Fibroblast of lung (primary cell): Measurements from ENCODE around the gene NCOA1. TPM values are rescaled to one million over a fixed set of nuclear protein-coding genes. Genes with fewer than 3 reads are reported as not detected.

ENCODE experiments used
- DNase-seq, 2 donors: peaks; one replicate each; pipeline versions ENCODE4 v3.0.0 to v3.0.0-alpha.2; 2010; ENCODE audit warnings: low read depth in 2 of 2
- H2AFZ ChIP-seq: 2 replicates; pipeline ENCODE4 v1.5.1; 2012; ENCODE audit warnings: low read length, control low read depth, inconsistent platforms
- H3K27ac ChIP-seq: 2 replicates; pipeline ENCODE4 v1.5.1; 2011; ENCODE audit warnings: low read length, control low read depth; ENCODE audit not compliant: insufficient read depth
- H3K27me3 ChIP-seq: 2 replicates; pipeline ENCODE4 v1.5.1; 2011; ENCODE audit warnings: mild to moderate bottlenecking, low read length; ENCODE audit not compliant: control insufficient read depth, insufficient read depth
- H3K36me3 ChIP-seq: 2 replicates; pipeline ENCODE4 v1.5.1; 2011; ENCODE audit warnings: low read length; ENCODE audit not compliant: control insufficient read depth, insufficient read depth
- H3K4me1 ChIP-seq: 2 replicates; pipeline ENCODE4 v1.5.1; 2011; ENCODE audit warnings: low read length; ENCODE audit not compliant: control insufficient read depth, insufficient read depth; ENCODE audit errors: extremely low read depth
- H3K4me2 ChIP-seq: 2 replicates; pipeline ENCODE4 v1.5.1; 2011; ENCODE audit warnings: low read length, control low read depth; ENCODE audit not compliant: insufficient read depth; ENCODE audit errors: extremely low read depth
- H3K4me3 ChIP-seq, 4 experiments: fragments of 200-600 bp in 1 of 4; sonication (generic) in 1 of 4; replicated peaks in 1 of 4; 2 replicates each; pipeline ENCODE4 v1.5.1; 2011 to 2016; ENCODE audit warnings: low read length in 4 of 4, low read depth in 3 of 4, mild to moderate bottlenecking in 3 of 4, control low read depth in 2 of 4, inconsistent platforms in 1 of 4, mixed read lengths in 1 of 4; ENCODE audit not compliant: insufficient read depth in 1 of 4; ENCODE audit errors: control extremely low read depth in 1 of 4
- H3K79me2 ChIP-seq: 2 replicates; pipeline ENCODE4 v1.5.1; 2012; ENCODE audit warnings: mild to moderate bottlenecking, low read length, inconsistent platforms; ENCODE audit not compliant: control insufficient read depth, insufficient read depth
- H3K9ac ChIP-seq: 2 replicates; pipeline ENCODE4 v1.5.1; 2011; ENCODE audit warnings: mild to moderate bottlenecking, low read length, control low read depth; ENCODE audit not compliant: insufficient read depth
- H3K9me3 ChIP-seq: 2 replicates; pipeline ENCODE4 v1.5.1; 2012; ENCODE audit warnings: low read depth, low read length; ENCODE audit not compliant: control insufficient read depth, insufficient read depth
- H4K20me1 ChIP-seq: 2 replicates; pipeline ENCODE4 v1.5.1; 2011; ENCODE audit warnings: low read length; ENCODE audit not compliant: control insufficient read depth, insufficient read depth; ENCODE audit errors: extremely low read depth
- CTCF ChIP-seq, 2 donors: IDR thresholded peaks in 1 of 2; conservative IDR thresholded peaks in 1 of 2; 1 replicate in 1 of 2; 2 replicates in 1 of 2; pipeline ENCODE4 v1.5.1; 2011 to 2012; ENCODE audit warnings: low read length in 2 of 2, control low read depth in 1 of 2, inconsistent platforms in 1 of 2, low read depth in 1 of 2, mild to moderate bottlenecking in 1 of 2
- EZH2 ChIP-seq: IDR thresholded peaks from 2 replicates; pipeline ENCODE4 v1.5.1; 2012; ENCODE audit warnings: low read length, control low read depth, mild to moderate bottlenecking; ENCODE audit errors: missing control alignments
- polyA plus RNA-seq, 2 donors: library from polyadenylated mRNA; depleted of rRNA in 1 of 2; stranded (reverse) in 1 of 2; unstranded in 1 of 2; fragments of >200 nt; gene quantifications; 2 replicates each; pipeline ENCODE4 v1.2.1, GENCODE V29; 2011 to 2012; ENCODE audit warnings: missing spikeins in 1 of 2
- total RNA-seq: library from RNA; depleted of rRNA; stranded (reverse); fragments of >200 nt; gene quantifications from 2 replicates; pipeline ENCODE4 v1.2.1, GENCODE V29; 2014

NCOA1 gene
- total and polyA plus RNA-seq, 2 donors (not counting 1 experiment from before 2014, with no cell fraction given) = 15.5 to 19.8 TPM

GRCh38 chr2:24657818-24658217 is 166.8 kb downstream of the NCOA1 start:
- Histone ChIP-seq H2AFZ (no peak overlapping the region), H3K79me2 (no peaks in the 10 kb centered on the region), H3K4me2 (no peak overlapping the region), H3K27me3 (no peaks in the 10 kb centered on the region), H3K4me1 (no peaks in the 10 kb centered on the region), H4K20me1 (no peaks in the 10 kb centered on the region), H3K36me3 (no peaks in the 10 kb centered on the region), H3K4me3 (no peak overlapping the region), H3K9ac (no peak overlapping the region), H3K9me3 (no peaks in the 10 kb centered on the region), H3K27ac (no peak overlapping the region)
- DNase-seq = peak in 1 of 2 donors; percentile 12
- TF ChIP-seq EZH2 (no peak), CTCF (conservative IDR thresholded peaks at IDR 0.05 in 1 of 2, IDR thresholded peaks at IDR 0.05 in 1 of 2; ENCODE audit: low read depth in 1 of 2, low read length in 2 of 2) (no peak)

- H3K4me2 ChIP-seq = no peak overlapping the region
- H4K20me1 ChIP-seq = no peaks in the 10 kb centered on the region
- no peaks in the 10 kb centered on the region for H3K36me3 ChIP-seq
- H3K79me2 ChIP-seq = no peaks in the 10 kb centered on the region
- H2AFZ ChIP-seq = no peak overlapping the region
- no peak overlapping the region for H3K4me3 ChIP-seq
- no peaks in the 10 kb centered on the region for H3K4me1 ChIP-seq
- TF ChIP-seq EZH2 = no peak
- no peak for TF ChIP-seq CTCF (conservative IDR thresholded peaks at IDR 0.05 in 1 of 2, IDR thresholded peaks at IDR 0.05 in 1 of 2; ENCODE audit: low read depth in 1 of 2, low read length in 2 of 2)
- no peak for DNase-seq
- H3K9me3 ChIP-seq = no peaks in the 10 kb centered on the region
- no peak overlapping the region for H3K27ac ChIP-seq
- no peaks in the 10 kb centered on the region for H3K27me3 ChIP-seq
- H3K9ac ChIP-seq = no peak overlapping the region
Observed at GRCh38 chr2:24658531-24659202, 167.6 kb downstream of the NCOA1 start.

- no peaks in the 10 kb centered on the region for H3K4me1 ChIP-seq
- no peaks in the 10 kb centered on the region for H3K27me3 ChIP-seq
- DNase-seq = no peak
- no peak overlapping the region for H3K4me3 ChIP-seq
- no peaks in the 10 kb centered on the region for H3K9me3 ChIP-seq
- no peak overlapping the region for H3K9ac ChIP-seq
- TF ChIP-seq CTCF (conservative IDR thresholded peaks at IDR 0.05 in 1 of 2, IDR thresholded peaks at IDR 0.05 in 1 of 2; ENCODE audit: low read depth in 1 of 2, low read length in 2 of 2) (no peak), EZH2 (no peak)
- no peak overlapping the region for H2AFZ ChIP-seq
- H4K20me1 ChIP-seq = no peaks in the 10 kb centered on the region
- no peak overlapping the region for H3K4me2 ChIP-seq
- H3K27ac ChIP-seq = no peak overlapping the region
- no peaks in the 10 kb centered on the region for H3K79me2 ChIP-seq
- H3K36me3 ChIP-seq = no peaks in the 10 kb centered on the region
Observed at GRCh38 chr2:24659862-24660261, 168.8 kb downstream of the NCOA1 start.
